Measurements from ENCODE around the gene LRRC75B. TPM values are rescaled to one million over a fixed set of nuclear protein-coding genes. Genes with fewer than 3 reads are reported as not detected.
A peak's percentile ranks its signal among the peaks of the same experiment; 100 is the strongest.
"Not testable (repeated sequence)": the region's sequence is repeated elsewhere in the genome, so short reads cannot be mapped to it uniquely, and the experiment has no call there.

Gene LRRC75B
- total and polyA plus RNA-seq, 3 donors from 2014 or later, result 33.0 to 162 (median 120) TPM

- TF ChIP-seq, protein P1, sequence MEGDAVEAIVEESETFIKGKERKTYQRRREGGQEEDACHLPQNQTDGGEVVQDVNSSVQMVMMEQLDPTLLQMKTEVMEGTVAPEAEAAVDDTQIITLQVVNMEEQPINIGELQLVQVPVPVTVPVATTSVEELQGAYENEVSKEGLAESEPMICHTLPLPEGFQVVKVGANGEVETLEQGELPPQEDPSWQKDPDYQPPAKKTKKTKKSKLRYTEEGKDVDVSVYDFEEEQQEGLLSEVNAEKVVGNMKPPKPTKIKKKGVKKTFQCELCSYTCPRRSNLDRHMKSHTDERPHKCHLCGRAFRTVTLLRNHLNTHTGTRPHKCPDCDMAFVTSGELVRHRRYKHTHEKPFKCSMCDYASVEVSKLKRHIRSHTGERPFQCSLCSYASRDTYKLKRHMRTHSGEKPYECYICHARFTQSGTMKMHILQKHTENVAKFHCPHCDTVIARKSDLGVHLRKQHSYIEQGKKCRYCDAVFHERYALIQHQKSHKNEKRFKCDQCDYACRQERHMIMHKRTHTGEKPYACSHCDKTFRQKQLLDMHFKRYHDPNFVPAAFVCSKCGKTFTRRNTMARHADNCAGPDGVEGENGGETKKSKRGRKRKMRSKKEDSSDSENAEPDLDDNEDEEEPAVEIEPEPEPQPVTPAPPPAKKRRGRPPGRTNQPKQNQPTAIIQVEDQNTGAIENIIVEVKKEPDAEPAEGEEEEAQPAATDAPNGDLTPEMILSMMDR (IDR thresholded peaks at IDR 0.05), result peak in 1 of 3 experiments; percentile 22
- WGBS, 2 donors, result 19 to 38% methylated on average over 15 to 18 of the region's 18 CpGs
- intact Hi-C loops (cut with DNase I; ENCODE audit: low total_unique reads), result not testable (repeated sequence)
These were observed 11.1 kb upstream of the LRRC75B start for GRCh38 chr22:24603770-24604629.

DNA sequence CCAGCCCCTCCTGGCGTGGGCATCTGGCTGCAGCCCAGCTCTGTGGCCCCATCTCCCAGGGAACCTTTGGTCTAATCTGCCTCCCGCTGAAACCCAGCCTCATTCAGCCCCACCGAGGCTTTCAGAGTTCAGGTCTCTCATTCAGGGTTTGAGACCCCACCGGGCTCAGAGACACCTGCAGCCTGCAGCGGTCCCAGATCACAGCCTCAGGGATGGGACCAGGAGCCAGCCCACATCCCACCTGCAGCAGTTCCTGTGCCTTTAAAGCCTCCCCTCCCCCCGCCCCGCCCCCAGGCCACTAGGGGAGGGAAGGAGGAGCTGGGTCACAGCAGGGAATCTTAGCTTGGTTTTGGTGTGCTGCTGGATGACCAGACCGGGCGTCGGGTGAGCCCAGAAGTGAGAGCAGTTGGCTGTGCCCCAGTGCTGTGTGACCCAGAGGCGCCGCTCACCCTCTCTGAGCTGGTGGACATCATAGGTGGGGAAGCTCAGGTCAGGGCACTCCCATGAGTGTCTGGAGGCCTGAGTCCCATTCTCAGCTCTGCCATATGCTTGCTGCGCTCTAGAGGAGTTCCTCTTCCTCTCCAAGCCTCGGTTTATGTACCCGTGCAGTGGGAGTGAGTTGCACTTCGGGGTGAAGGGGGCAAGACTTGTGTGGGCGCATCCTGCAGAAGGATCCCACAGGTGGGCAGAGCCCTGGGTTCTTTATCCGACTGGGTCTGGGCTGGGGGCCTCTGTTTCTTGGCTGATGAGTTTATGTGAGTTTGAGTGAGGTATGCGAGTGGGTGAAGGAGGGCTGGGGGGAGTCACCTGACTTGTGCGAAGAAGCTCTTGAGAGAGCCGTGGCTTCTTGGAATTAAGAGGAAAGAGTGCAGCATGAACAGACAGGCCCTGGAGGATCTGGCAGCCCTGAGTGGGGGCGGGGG is 10.2 kb upstream of the LRRC75B start, which contains the start of gene GGT1:
TSS of gene GGT1 (plus strand) at position 347 of the 923 bp plus-strand sequence. CDS start 7,889 bp downstream, outside the sequence.
- H3K27ac ChIP-seq, result peak within 1 kb of the TSS; percentile 1 to 45
- DNase-seq; intact Hi-C loops (cut with DNase I; ENCODE audit: low total_unique reads); H3K9me3 ChIP-seq; H3K36me3 ChIP-seq (ENCODE audit: low read depth, missing control alignments); H3K27me3 ChIP-seq: not testable (repeated sequence)
- WGBS, 2 donors, result 49 to 74% methylated on average over 15 to 20 of the region's 22 CpGs
- H3K4me3 ChIP-seq, result peak within 1 kb of the TSS in 1 of 2 donors; percentile 38
- peaks cover 19% of the 10 kb centered on the region for H3K4me1 ChIP-seq

More at GRCh38 chr22:24603770-24604629, 11.1 kb upstream of the LRRC75B start:
- not testable (repeated sequence) for H3K27me3 ChIP-seq; H3K9me3 ChIP-seq; H3K36me3 ChIP-seq (ENCODE audit: low read depth, missing control alignments); H3K27ac ChIP-seq; DNase-seq
- Histone ChIP-seq H3K4me1 (peaks cover 19% of the 10 kb centered on the region), H3K4me3 (peak overlapping the region in 1 of 2 donors; percentile 38)

- peak overlapping the region in 1 of 2 donors; percentile 1 for H3K27ac ChIP-seq
- H3K4me3 ChIP-seq; H3K36me3 ChIP-seq (ENCODE audit: low read depth, missing control alignments); DNase-seq; intact Hi-C loops (cut with DNase I; ENCODE audit: low total_unique reads); H3K27me3 ChIP-seq; H3K9me3 ChIP-seq: not testable (repeated sequence)
- 82 to 83% methylated on average over 11 of the region's 11 CpGs for WGBS, 2 donors
- H3K4me1 ChIP-seq, result peaks cover 19% of the 10 kb centered on the region
These were observed 9.4 kb upstream of the LRRC75B start for GRCh38 chr22:24602105-24602749.

GRCh38 chr22:24601217-24602104 is 8.6 kb upstream of the LRRC75B start:
- WGBS, 2 donors, result 62 to 83% methylated on average over 4 to 12 of the region's 12 CpGs
- intact Hi-C loops (cut with DNase I; ENCODE audit: low total_unique reads), result no loop called here
- Histone ChIP-seq H3K4me3 (no peak overlapping the region), H3K36me3 (ENCODE audit: low read depth, missing control alignments) (no peaks in the 10 kb centered on the region), H3K4me1 (peaks cover 19% of the 10 kb centered on the region), H3K9me3 (no peaks in the 10 kb centered on the region), H3K27ac (peak overlapping the region in 1 of 2 donors; percentile 1), H3K27me3 (no peaks in the 10 kb centered on the region)
- DNase-seq, result peak; percentile 90
- TF ChIP-seq POLR2A (IDR thresholded peaks at IDR 0.05), result no peak
- TF ChIP-seq, protein P1 (IDR thresholded peaks at IDR 0.05), result no peak

DNA sequence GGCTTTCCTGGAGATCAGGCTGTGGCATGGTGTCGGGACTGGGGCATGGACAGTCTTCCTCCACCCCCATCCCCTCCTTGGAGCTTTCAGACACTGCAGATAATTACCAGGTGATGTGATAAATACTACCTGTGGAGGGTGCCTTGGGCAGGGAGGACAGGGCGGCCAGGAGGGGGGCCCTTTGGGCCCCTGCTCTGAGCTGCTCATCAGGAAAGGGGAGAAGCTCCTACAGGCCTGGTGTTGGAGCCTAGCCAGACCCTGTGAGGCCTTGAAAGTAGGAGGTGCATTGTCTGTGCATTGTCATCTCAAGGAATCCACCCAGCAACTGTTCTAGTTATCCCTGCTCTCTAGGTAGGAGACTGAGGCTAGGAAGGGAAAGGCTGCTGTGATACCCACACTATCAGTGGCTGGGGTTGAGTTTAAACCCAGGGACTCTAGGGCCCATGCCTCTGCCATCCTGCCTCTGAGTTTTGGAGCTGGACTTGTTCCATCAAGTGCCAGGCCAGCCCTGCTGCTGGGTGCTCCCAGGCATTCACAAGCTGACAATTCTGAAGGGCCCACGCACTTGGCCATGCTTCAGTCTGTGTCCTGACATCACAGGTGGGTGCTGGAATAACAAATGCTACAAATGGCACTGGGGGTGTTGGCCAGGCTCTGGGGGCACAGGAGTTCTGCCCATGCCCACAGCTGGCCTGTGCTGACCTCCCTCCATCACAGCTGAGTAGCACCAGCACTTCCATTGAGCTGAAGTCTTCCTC is 7.3 kb upstream of the LRRC75B start:
- H3K27ac ChIP-seq; H3K27me3 ChIP-seq; intact Hi-C loops (cut with DNase I; ENCODE audit: low total_unique reads); H3K4me3 ChIP-seq; H3K36me3 ChIP-seq (ENCODE audit: low read depth, missing control alignments); H3K9me3 ChIP-seq: not testable (repeated sequence)
- peak; percentile 52 for DNase-seq
- 70 to 83% methylated on average over 1 to 3 of the region's 3 CpGs for WGBS, 2 donors
- peaks cover 19% of the 10 kb centered on the region for H3K4me1 ChIP-seq

All from testis (tissue), 3 donors.